Mucosa of descending colon (tissue), 3 donors: ENCODE results near the gene MYO18A. TPM values are rescaled to one million over a fixed set of nuclear protein-coding genes. Genes with fewer than 3 reads are reported as not detected.

Experiments used
- ATAC-seq: fragments of 200-7000 bp; cut with Tn5 transposase; one replicate; pipeline ENCODE4 v1.9.1; 2020; ENCODE audit warnings: mild to moderate bottlenecking, moderate library complexity
- DNase-seq, 3 donors: peaks; one replicate each; pipeline ENCODE4 v3.0.0-alpha.2; 2020
- H3K36me3 ChIP-seq: fragments of 200-600 bp; one replicate; pipeline ENCODE4 v1.8.0; 2021; ENCODE audit warnings: low read depth, mild to moderate bottlenecking
- H3K4me1 ChIP-seq: fragments of 200-600 bp; one replicate; pipeline ENCODE4 v1.8.0; 2021; ENCODE audit warnings: low read depth, mild to moderate bottlenecking
- H3K4me3 ChIP-seq: fragments of 200-600 bp; one replicate; pipeline ENCODE4 v1.8.0; 2021; ENCODE audit warnings: mild to moderate bottlenecking
- H3K9me3 ChIP-seq: fragments of 200-600 bp; one replicate; pipeline ENCODE4 v1.8.0; 2021; ENCODE audit warnings: mild to moderate bottlenecking
- CTCF ChIP-seq: fragments of 200-600 bp; IDR thresholded peaks from one replicate; pipeline ENCODE4 v1.8.0; 2022; ENCODE audit warnings: antibody characterized with exemption, mild to moderate bottlenecking
- intact Hi-C, 2 donors: fragments of 100-400 bp; cut with DNase I in 1 of 2; cut with micrococcal nuclease in 1 of 2; formaldehyde crosslinking; loops; one replicate each; pipeline versions ENCODE4 v1.11.0 to v1.11.1; 2022; cut with DNase I, micrococcal nuclease
- total RNA-seq, 3 donors: library from RNA; stranded (reverse); fragmentation: NEBNext Ultra II Directional in 2 of 3; extraction: Animal tissue kit (Norgen Biotek cat#: 25700) in 2 of 3; gene quantifications; one replicate each; pipeline versions ENCODE4 v1.2.1 to v1.2.4, GENCODE V29; 2021 to 2023
- donor health status: DM: no; HTN: no; CAD: no; lungs with moderate emphysema.
- donor health status: DM: no; HTN: no; CAD: no.
- donor health status: DM: no; HTN: yes; CAD: no.

Gene MYO18A
- total RNA-seq, 3 donors from 2014 or later: 84.9 to 111 (median 93.3) TPM

- intact Hi-C loops: no loop called here
- ATAC-seq: no peak
- no peaks in the 10 kb centered on the region for H3K9me3 ChIP-seq
- H3K4me1 ChIP-seq: no peaks in the 10 kb centered on the region
- H3K36me3 ChIP-seq: peaks cover 8% of the 10 kb centered on the region
- TF ChIP-seq CTCF: no peak
- no peak for DNase-seq
- H3K4me3 ChIP-seq: no peak overlapping the region
Observed at GRCh38 chr17:29084541-29085146, 95.6 kb downstream of the MYO18A start.

- H3K9me3 ChIP-seq: no peaks in the 10 kb centered on the region
- no peaks in the 10 kb centered on the region for H3K4me1 ChIP-seq
- TF ChIP-seq CTCF: no peak
- DNase-seq (no peak), ATAC-seq (no peak)
- H3K4me3 ChIP-seq: no peak overlapping the region
- intact Hi-C loops: no loop called here
- H3K36me3 ChIP-seq: no peaks in the 10 kb centered on the region
Observed at GRCh38 chr17:29080965-29081364, 99.2 kb downstream of the MYO18A start.

DNA sequence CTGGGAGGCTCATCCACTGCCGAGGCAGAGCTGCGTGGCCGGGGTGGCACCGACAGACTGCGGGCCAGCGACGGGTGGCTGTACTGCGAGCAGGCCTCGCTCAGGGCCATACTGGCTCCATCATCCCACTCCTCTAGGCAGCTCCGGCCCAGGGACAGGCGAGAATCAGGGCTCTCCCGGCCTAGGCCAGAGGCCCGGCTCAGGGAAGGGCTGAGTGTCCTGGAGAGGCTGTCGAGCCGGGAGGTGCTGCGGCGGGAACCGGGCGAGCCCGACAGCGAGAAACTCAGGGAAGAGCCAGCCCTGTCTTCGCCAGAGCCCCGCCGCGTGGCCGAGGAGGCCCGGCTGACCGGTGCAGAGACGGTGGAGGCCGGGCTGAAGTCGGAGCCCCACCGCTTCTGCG lies 99.9 kb downstream of the MYO18A start:
- peak; percentile 13 for ATAC-seq
- no peaks in the 10 kb centered on the region for H3K36me3 ChIP-seq

DNA sequence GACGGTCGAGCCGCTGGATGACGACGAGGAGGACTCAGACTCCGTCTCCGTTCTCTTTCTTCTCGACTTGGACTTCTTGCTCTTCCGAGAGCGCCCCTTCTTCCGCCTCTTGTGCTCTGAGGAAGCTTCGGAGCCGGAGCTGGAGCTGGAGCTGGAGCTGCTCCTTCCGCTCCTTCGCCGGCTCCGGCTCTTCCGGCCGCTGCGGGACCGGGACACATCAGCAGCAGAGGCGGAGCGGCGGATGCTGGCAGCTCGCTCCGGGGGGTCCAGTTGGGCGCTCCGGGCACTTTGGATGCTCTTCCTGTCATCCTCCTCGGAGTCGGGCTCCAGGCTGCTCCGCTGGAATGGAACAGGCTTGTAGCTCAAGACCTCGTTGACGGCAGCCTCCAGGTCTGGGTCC lies 100.3 kb downstream of the MYO18A start:
- no peak for ATAC-seq
- Histone ChIP-seq H3K4me1 (no peaks in the 10 kb centered on the region), H3K4me3 (no peak overlapping the region), H3K36me3 (no peaks in the 10 kb centered on the region), H3K9me3 (no peaks in the 10 kb centered on the region)
- intact Hi-C loops: no loop called here
- DNase-seq: no peak
- no peak for TF ChIP-seq CTCF

More for the DNA sequence above, 99.9 kb downstream of the MYO18A start:
- no peak for TF ChIP-seq CTCF
- H3K4me1 ChIP-seq: no peaks in the 10 kb centered on the region
- H3K9me3 ChIP-seq: no peaks in the 10 kb centered on the region
- DNase-seq: peak in 1 of 3 donors; percentile 40
- intact Hi-C loops: no loop called here
- no peak overlapping the region for H3K4me3 ChIP-seq

- TF ChIP-seq CTCF: no peak
Observed at GRCh38 chr17:29079433-29079832, 100.8 kb downstream of the MYO18A start.

More at GRCh38 chr17:29079433-29079832, 100.8 kb downstream of the MYO18A start:
- ATAC-seq (no peak), DNase-seq (peak in 1 of 3 donors; percentile 37)
- no peaks in the 10 kb centered on the region for H3K9me3 ChIP-seq
- no peak overlapping the region for H3K4me3 ChIP-seq
- H3K4me1 ChIP-seq: no peaks in the 10 kb centered on the region
- no peaks in the 10 kb centered on the region for H3K36me3 ChIP-seq
- intact Hi-C loops: no loop called here
